ENCODE results near the gene ZFR2.
"Not testable (repeated sequence)": the region's sequence is repeated elsewhere in the genome, so short reads cannot be mapped to it uniquely, and the experiment has no call there.

Gene ZFR2

GRCh38 chr19:3897936-3898335, 29.1 kb upstream of the ZFR2 start:
- DNase-seq (ENCODE audit: low read depth) = no peak
- peaks cover 8% of the 10 kb centered on the region for H3K9me3 ChIP-seq (ENCODE audit: control insufficient read depth, low read length)
- peaks cover 6% of the 10 kb centered on the region for H3K4me1 ChIP-seq (ENCODE audit: control insufficient read depth, insufficient read depth, low read length)

GRCh38 chr19:3895788-3896187, 26.9 kb upstream of the ZFR2 start:
- peaks cover 8% of the 10 kb centered on the region for H3K9me3 ChIP-seq (ENCODE audit: control insufficient read depth, low read length)
- H3K27me3 ChIP-seq (replicated peaks; ENCODE audit: control insufficient read depth, insufficient read depth, low read length) = peaks cover 21% of the 10 kb centered on the region

More at GRCh38 chr19:3897936-3898335, 29.1 kb upstream of the ZFR2 start:
- Histone ChIP-seq H3K27me3 (replicated peaks; ENCODE audit: control insufficient read depth, insufficient read depth, low read length) (peaks cover 22% of the 10 kb centered on the region), H3K9ac (ENCODE audit: low read length) (no peak overlapping the region), H3K36me3 (ENCODE audit: control insufficient read depth, insufficient read depth, low read length, severe bottlenecking) (no peaks in the 10 kb centered on the region), H3K4me3 (ENCODE audit: low read length) (no peak overlapping the region)

GRCh38 chr19:3894959-3895358, 26.1 kb upstream of the ZFR2 start:
- not testable (repeated sequence) for H3K9me3 ChIP-seq (ENCODE audit: control insufficient read depth, low read length); H3K9ac ChIP-seq (ENCODE audit: low read length); H3K4me3 ChIP-seq (ENCODE audit: low read length); H3K4me1 ChIP-seq (ENCODE audit: control insufficient read depth, insufficient read depth, low read length); H3K36me3 ChIP-seq (ENCODE audit: control insufficient read depth, insufficient read depth, low read length, severe bottlenecking); DNase-seq (ENCODE audit: low read depth)
- peaks cover 15% of the 10 kb centered on the region for H3K27me3 ChIP-seq (replicated peaks; ENCODE audit: control insufficient read depth, insufficient read depth, low read length)

More at GRCh38 chr19:3895788-3896187, 26.9 kb upstream of the ZFR2 start:
- no peak for DNase-seq (ENCODE audit: low read depth)
- no peaks in the 10 kb centered on the region for H3K36me3 ChIP-seq (ENCODE audit: control insufficient read depth, insufficient read depth, low read length, severe bottlenecking)
- H3K4me1 ChIP-seq (ENCODE audit: control insufficient read depth, insufficient read depth, low read length) = peaks cover 6% of the 10 kb centered on the region
- no peak overlapping the region for H3K4me3 ChIP-seq (ENCODE audit: low read length)
- H3K9ac ChIP-seq (ENCODE audit: low read length) = no peak overlapping the region

DNA sequence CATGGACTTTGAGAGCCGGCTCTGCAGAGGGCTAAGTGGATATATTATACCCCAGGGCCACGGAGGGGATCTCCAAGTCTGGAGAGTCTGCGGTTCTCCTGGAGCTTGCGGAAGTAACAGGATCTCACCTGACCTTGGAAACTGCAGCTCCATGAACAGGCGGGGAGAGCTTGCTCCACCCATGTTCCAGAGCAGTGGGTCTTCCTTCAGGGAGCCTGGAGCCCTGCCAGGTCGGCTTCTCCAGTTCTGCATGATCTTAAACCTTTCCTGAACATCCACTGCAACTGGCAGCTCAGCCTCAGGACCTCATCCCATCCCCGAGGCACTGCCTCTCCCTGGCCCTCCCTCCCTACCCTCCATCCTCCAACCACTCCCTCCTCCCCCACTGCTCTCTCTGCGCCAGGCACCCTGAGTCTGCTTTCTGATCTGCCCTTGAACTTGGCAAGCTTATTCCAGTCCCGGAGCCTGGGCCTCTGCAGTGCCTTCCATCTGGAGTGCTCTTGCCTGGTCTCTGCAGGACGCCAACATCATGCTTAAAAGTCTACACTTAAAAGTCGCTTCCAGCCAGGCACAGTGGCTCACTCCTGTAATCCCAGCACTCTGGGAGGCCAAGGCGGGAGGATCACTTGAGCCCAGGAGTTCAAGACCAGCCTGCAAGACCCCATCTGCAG, 24.8 kb upstream of the ZFR2 start:
- Histone ChIP-seq H3K9me3 (ENCODE audit: control insufficient read depth, low read length) (peaks cover 6% of the 10 kb centered on the region), H3K27me3 (replicated peaks; ENCODE audit: control insufficient read depth, insufficient read depth, low read length) (peaks cover 17% of the 10 kb centered on the region)

DNA sequence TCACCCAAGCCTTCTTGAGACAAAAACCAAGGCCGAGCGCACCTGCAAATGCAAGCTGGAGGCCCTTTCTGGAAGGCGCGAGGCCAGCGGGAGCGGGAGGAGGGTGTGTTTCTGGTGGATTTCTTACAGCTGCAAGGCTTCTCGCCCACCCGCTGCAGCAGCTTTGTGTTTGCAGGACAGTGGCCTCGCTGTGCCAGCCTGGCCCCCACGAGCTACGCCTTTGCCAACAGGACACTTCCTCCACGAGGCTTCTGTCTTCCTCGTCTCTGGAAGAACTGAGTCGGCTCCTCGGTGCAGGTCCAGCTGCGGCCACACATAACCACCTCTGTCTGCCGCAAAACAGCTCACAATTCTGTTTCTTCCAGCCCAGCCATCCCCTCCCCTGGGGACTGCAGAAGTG, 21.8 kb upstream of the ZFR2 start:
- H3K4me1 ChIP-seq (ENCODE audit: control insufficient read depth, insufficient read depth, low read length) = no peaks in the 10 kb centered on the region
- no peaks in the 10 kb centered on the region for H3K36me3 ChIP-seq (ENCODE audit: control insufficient read depth, insufficient read depth, low read length, severe bottlenecking)
- no peak overlapping the region for H3K4me3 ChIP-seq (ENCODE audit: low read length)
- H3K9me3 ChIP-seq (ENCODE audit: control insufficient read depth, low read length) = no peaks in the 10 kb centered on the region
- DNase-seq (ENCODE audit: low read depth) = no peak
- no peak overlapping the region for H3K9ac ChIP-seq (ENCODE audit: low read length)
- peaks cover 19% of the 10 kb centered on the region for H3K27me3 ChIP-seq (replicated peaks; ENCODE audit: control insufficient read depth, insufficient read depth, low read length)

More for the DNA sequence above, 24.8 kb upstream of the ZFR2 start:
- Histone ChIP-seq H3K4me1 (ENCODE audit: control insufficient read depth, insufficient read depth, low read length) (no peaks in the 10 kb centered on the region), H3K4me3 (ENCODE audit: low read length) (no peak overlapping the region), H3K9ac (ENCODE audit: low read length) (no peak overlapping the region), H3K36me3 (ENCODE audit: control insufficient read depth, insufficient read depth, low read length, severe bottlenecking) (no peaks in the 10 kb centered on the region)
- no peak for DNase-seq (ENCODE audit: low read depth)

GRCh38 chr19:3882041-3882384, 13.2 kb upstream of the ZFR2 start:
- Histone ChIP-seq H3K4me3 (ENCODE audit: low read length) (no peak overlapping the region), H3K36me3 (ENCODE audit: control insufficient read depth, insufficient read depth, low read length, severe bottlenecking) (no peaks in the 10 kb centered on the region), H3K9ac (ENCODE audit: low read length) (no peak overlapping the region), H3K4me1 (ENCODE audit: control insufficient read depth, insufficient read depth, low read length) (no peaks in the 10 kb centered on the region), H3K27me3 (replicated peaks; ENCODE audit: control insufficient read depth, insufficient read depth, low read length) (peaks cover 55% of the 10 kb centered on the region), H3K9me3 (ENCODE audit: control insufficient read depth, low read length) (no peaks in the 10 kb centered on the region)
- no peak for DNase-seq (ENCODE audit: low read depth)

GRCh38 chr19:3881272-3882040, 12.6 kb upstream of the ZFR2 start:
- Histone ChIP-seq H3K36me3 (ENCODE audit: control insufficient read depth, insufficient read depth, low read length, severe bottlenecking) (no peaks in the 10 kb centered on the region), H3K27me3 (replicated peaks; ENCODE audit: control insufficient read depth, insufficient read depth, low read length) (peaks cover 51% of the 10 kb centered on the region), H3K4me3 (ENCODE audit: low read length) (no peak overlapping the region), H3K9ac (ENCODE audit: low read length) (no peak overlapping the region), H3K4me1 (ENCODE audit: control insufficient read depth, insufficient read depth, low read length) (no peaks in the 10 kb centered on the region), H3K9me3 (ENCODE audit: control insufficient read depth, low read length) (no peaks in the 10 kb centered on the region)
- no peak for DNase-seq (ENCODE audit: low read depth)

DNA sequence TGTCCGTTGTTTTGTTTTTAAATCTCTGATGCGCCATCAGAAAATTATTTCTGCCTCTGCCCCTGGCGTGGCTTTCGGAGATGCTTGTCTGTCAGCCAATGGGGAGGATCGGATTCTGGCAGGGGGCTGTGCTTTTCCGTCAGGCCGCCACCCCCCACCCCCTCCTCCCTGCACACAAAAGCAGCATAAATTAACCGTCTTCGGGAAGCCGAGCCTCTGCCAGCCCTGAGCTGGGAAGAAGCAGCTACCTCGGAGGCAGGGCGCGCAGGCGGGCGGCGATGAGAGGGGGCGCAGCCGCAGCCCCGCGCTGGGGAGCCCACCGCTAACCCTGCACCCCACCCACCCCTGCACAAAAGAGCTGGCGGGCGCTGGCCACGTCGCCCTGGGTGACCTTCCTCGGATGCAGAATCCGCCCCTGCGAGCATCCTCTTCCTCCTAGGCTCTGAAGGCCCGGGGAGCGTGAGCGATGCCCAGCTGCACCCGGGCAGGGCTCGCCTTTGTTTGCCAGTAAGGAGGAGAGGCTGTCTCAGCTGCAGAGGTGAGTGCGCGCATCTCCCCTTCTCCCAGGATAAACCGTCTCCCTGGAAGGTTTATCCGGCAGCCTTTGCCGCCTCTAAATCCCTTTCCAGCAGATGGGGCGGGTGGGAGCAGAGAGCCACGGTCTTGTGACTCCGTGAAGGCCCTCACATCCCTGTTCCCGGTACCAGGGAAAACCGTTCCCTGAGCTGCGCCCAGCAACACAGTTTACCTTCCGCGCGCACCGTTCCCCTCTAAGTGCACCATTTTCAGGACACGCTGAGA, 11.8 kb upstream of the ZFR2 start, which contains the start of gene ATCAY:
ATCAY (plus strand) TSS at position 215 of the 801 bp plus-strand sequence. CDS start 5,083 bp downstream, outside the sequence.
- no peaks in the 10 kb centered on the region for H3K9me3 ChIP-seq (ENCODE audit: control insufficient read depth, low read length)
- DNase-seq (ENCODE audit: low read depth) = no peak
- H3K4me3 ChIP-seq (ENCODE audit: low read length) = no peak within 1 kb of the TSS
- no peak within 1 kb of the TSS for H3K9ac ChIP-seq (ENCODE audit: low read length)
- H3K27me3 ChIP-seq (replicated peaks; ENCODE audit: control insufficient read depth, insufficient read depth, low read length) = peaks cover 51% of the 10 kb centered on the region
- no peaks in the 10 kb centered on the region for H3K4me1 ChIP-seq (ENCODE audit: control insufficient read depth, insufficient read depth, low read length)
- H3K36me3 ChIP-seq (ENCODE audit: control insufficient read depth, insufficient read depth, low read length, severe bottlenecking) = no peaks in the 10 kb centered on the region

- no peak for DNase-seq (ENCODE audit: low read depth)
- Histone ChIP-seq H3K4me3 (ENCODE audit: low read length) (no peak overlapping the region), H3K4me1 (ENCODE audit: control insufficient read depth, insufficient read depth, low read length) (no peaks in the 10 kb centered on the region), H3K36me3 (ENCODE audit: control insufficient read depth, insufficient read depth, low read length, severe bottlenecking) (no peaks in the 10 kb centered on the region), H3K9ac (ENCODE audit: low read length) (no peak overlapping the region), H3K9me3 (ENCODE audit: control insufficient read depth, low read length) (no peaks in the 10 kb centered on the region), H3K27me3 (replicated peaks; ENCODE audit: control insufficient read depth, insufficient read depth, low read length) (peaks cover 50% of the 10 kb centered on the region)
These were observed 10.8 kb upstream of the ZFR2 start for GRCh38 chr19:3879656-3880055.

DNA sequence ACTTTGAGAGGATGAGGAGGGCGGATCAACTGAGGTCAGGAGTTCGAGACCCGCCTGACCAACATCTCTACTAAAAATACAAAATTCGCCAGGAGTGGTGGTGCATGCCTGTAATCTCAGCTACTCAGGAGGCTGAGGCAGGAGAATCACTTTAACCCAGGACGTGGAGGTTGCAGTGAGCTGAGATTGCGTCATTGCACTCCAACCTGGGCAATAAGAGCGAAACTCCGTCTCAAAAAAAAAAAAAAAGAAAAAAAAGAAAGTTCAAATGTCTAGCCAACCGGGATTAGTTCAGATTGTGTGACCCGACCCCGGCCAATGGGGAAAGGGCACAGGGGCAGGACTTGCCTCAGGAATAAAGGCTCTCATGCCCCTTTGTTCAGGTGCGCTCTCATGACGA, 5.9 kb upstream of the ZFR2 start:
- peaks cover 26% of the 10 kb centered on the region for H3K27me3 ChIP-seq (replicated peaks; ENCODE audit: control insufficient read depth, insufficient read depth, low read length)
- DNase-seq (ENCODE audit: low read depth) = not testable (repeated sequence)

DNA sequence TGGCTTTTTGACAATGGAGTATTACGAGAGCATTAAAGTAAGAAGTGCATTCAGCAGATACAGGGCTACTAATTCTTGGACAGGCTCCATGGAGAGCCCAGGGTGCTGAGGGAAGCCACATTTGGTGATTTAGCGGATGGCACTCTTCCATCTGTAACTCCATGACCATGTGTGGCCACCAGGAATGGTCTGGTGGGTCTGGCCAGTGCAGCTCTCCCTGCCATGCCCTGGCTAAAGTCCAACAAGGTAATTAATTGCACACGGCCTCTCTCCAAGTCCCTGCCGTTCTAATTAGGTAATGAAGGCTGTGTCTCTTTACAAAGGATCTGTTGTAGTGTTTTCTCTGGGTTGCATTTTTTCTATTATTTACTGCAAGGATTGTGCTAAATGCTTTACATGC, 4.3 kb upstream of the ZFR2 start:
- Histone ChIP-seq H3K36me3 (ENCODE audit: control insufficient read depth, insufficient read depth, low read length, severe bottlenecking) (no peaks in the 10 kb centered on the region), H3K4me1 (ENCODE audit: control insufficient read depth, insufficient read depth, low read length) (no peaks in the 10 kb centered on the region), H3K9ac (ENCODE audit: low read length) (no peak overlapping the region), H3K27me3 (replicated peaks; ENCODE audit: control insufficient read depth, insufficient read depth, low read length) (peaks cover 25% of the 10 kb centered on the region), H3K4me3 (ENCODE audit: low read length) (no peak overlapping the region), H3K9me3 (ENCODE audit: control insufficient read depth, low read length) (no peaks in the 10 kb centered on the region)
- DNase-seq (ENCODE audit: low read depth) = no peak

More for the DNA sequence above, 5.9 kb upstream of the ZFR2 start:
- H3K36me3 ChIP-seq (ENCODE audit: control insufficient read depth, insufficient read depth, low read length, severe bottlenecking); H3K4me3 ChIP-seq (ENCODE audit: low read length); H3K9me3 ChIP-seq (ENCODE audit: control insufficient read depth, low read length); H3K4me1 ChIP-seq (ENCODE audit: control insufficient read depth, insufficient read depth, low read length); H3K9ac ChIP-seq (ENCODE audit: low read length): not testable (repeated sequence)

All from adipocyte (in vitro differentiated cells).